ENCODE results near the gene TAS1R3. TPM values are rescaled to one million over a fixed set of nuclear protein-coding genes. Genes with fewer than 3 reads are reported as not detected.

Gene TAS1R3
- polyA plus RNA-seq, 3 donors from 2014 or later, result 0.08 TPM; not detected in 2

DNA sequence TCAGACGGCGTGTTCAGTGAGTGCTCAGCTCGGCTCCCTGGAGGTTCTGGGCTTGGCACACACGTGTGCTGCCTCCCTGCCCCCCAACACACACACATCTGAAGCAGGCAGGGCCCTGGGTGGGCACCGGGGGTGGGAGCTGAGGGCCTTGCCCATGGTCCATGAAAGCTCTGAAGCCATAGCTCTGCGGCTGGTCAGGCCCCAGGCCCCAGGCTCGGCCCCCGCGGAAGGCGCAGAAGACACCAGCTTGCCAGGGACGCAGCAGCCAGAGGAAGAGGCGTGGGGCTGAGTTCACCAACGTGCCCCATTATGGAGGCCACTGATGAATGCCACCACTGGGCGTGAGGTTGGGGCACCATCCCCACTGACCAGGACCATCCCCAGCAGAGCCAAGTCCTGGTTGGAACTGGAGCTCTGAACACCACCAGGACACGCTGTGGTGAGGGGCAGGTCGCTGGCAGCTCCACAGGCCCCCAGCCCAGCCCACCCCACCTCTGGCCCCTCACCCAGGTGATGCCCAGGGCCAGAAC, 39.8 kb downstream of the TAS1R3 start:
- peaks cover 12 to 32% of the 10 kb centered on the region in 2 donors for H3K4me1 Mint-ChIP-seq
- peaks cover 4 to 11% (median 6%) of the 10 kb centered on the region in 3 donors for H3K27me3 Mint-ChIP-seq (ENCODE audit: low read depth in 3 of 3)
- no peak for DNase-seq
- H3K27ac Mint-ChIP-seq, result peak overlapping the region in 2 of 6 donors; percentile 61 to 62
- H3K36me3 Mint-ChIP-seq, result no peaks in the 10 kb centered on the region
- no peaks in the 10 kb centered on the region for H3K9me3 Mint-ChIP-seq
- no peak overlapping the region for H3K4me3 Mint-ChIP-seq

- Mint-ChIP-seq H3K4me3 (peak overlapping the region; percentile 14 to 52 (median 21)), H3K9me3 (no peaks in the 10 kb centered on the region), H3K36me3 (no peaks in the 10 kb centered on the region), H3K4me1 (peaks cover 12 to 32% of the 10 kb centered on the region in 2 donors), H3K27me3 (ENCODE audit: low read depth in 3 of 3) (peaks cover 4 to 11% (median 6%) of the 10 kb centered on the region in 3 donors), H3K27ac (peak overlapping the region in 5 of 6 donors; percentile 45 to 71 (median 62))
- DNase-seq, result peak; percentile 83
Measured at GRCh38 chr1:1371364-1371745, 40.3 kb downstream of the TAS1R3 start.

GRCh38 chr1:1371746-1372711, 40.9 kb downstream of the TAS1R3 start:
- DNase-seq, result peak; percentile 75 to 77 (median 76)
- peak overlapping the region; percentile 21 to 58 (median 52) for H3K4me3 Mint-ChIP-seq
- H3K4me1 Mint-ChIP-seq, result peaks cover 12 to 32% of the 10 kb centered on the region in 2 donors
- peaks cover 4 to 11% (median 6%) of the 10 kb centered on the region in 3 donors for H3K27me3 Mint-ChIP-seq (ENCODE audit: low read depth in 3 of 3)
- peak overlapping the region in 5 of 6 donors; percentile 45 to 72 (median 69) for H3K27ac Mint-ChIP-seq
- no peaks in the 10 kb centered on the region for H3K9me3 Mint-ChIP-seq
- no peaks in the 10 kb centered on the region for H3K36me3 Mint-ChIP-seq

DNA sequence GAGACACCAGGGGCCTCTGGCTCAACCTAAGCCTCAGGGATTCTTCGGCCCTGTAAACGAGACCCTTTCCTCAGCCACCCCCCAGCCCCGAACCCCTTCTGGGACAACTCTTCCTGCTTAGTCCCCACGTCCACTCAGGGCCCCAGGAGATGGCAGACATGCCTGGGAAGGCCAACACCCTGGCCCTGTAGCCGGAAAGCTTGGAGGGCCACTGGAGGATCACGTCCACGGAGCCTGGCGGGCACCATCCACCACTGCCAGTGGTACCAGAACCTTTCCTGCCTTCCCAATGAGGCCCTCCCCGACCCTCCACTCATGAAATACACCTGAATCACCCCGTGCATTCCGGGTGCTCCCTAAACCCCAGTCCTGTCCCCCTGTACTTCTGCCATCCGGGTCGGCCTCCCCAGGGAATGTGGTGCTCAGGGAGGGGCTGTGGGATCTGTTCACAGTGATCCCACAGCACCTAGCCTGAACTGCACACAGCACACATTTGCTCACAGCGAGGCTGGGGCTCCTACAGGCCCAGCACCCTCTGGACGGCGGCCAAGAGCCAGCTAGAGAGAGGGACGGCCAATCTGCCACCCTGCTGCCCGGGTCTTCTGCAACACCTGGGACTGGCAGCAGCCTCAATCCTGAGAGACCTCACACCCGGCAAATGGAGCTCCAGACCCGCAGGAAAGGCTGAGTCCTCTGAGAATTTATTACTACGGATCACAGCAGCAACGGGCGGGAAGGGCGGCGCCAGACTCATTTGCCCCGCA, 42.2 kb downstream of the TAS1R3 start:
- peaks cover 4 to 11% (median 6%) of the 10 kb centered on the region in 3 donors for H3K27me3 Mint-ChIP-seq (ENCODE audit: low read depth in 3 of 3)
- peak overlapping the region in 5 of 6 donors; percentile 23 to 79 (median 64) for H3K27ac Mint-ChIP-seq
- H3K4me1 Mint-ChIP-seq, result peaks cover 12 to 32% of the 10 kb centered on the region in 2 donors
- H3K4me3 Mint-ChIP-seq, result peak overlapping the region in 4 of 5 donors; percentile 50 to 74 (median 64)
- no peaks in the 10 kb centered on the region for H3K36me3 Mint-ChIP-seq
- H3K9me3 Mint-ChIP-seq, result no peaks in the 10 kb centered on the region
- no peak for DNase-seq

DNA sequence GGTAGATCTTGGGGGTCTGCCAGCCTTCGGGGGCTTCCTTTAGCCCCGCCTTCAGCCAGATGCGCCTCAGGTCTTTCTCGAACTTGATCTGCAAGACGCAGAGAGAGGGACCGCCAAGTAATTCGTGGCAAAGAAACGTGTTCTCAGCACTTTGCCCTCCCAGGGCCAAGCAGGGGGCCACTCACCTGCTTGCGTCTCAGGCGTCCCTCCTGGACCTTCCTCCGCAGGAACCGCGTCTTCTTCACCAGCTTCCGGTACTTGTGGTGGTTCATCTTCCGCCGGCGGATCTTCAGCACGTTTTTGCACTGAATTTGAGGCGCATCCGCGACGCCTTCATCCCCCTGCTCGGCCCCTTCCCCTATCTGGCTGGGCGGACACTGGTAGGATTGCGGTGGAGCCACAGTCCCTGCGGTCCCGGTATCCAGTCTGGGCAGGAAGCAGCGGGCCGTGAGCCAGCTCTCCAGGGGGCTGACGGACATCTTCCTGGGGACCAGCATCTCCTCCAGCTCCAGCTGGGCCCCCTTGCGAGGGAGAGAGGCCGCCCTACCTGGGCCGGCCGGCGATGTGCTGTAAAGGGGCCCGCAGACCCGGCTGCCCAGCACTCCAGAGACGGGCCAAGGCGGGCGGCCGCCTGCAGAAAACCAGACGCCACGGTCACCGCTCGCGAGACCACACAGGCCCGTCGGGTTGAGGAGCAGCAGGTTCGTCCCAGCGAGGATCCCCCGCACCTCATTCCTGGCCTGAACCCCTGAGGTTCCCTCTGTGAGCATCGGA, 42.9 kb downstream of the TAS1R3 start:
- peaks cover 12 to 32% of the 10 kb centered on the region in 2 donors for H3K4me1 Mint-ChIP-seq
- H3K36me3 Mint-ChIP-seq, result no peaks in the 10 kb centered on the region
- H3K27ac Mint-ChIP-seq, result peak overlapping the region in 5 of 6 donors; percentile 39 to 92 (median 62)
- peak overlapping the region; percentile 61 to 93 (median 91) for H3K4me3 Mint-ChIP-seq
- no peaks in the 10 kb centered on the region for H3K9me3 Mint-ChIP-seq
- no peak for DNase-seq
- peaks cover 4 to 11% (median 6%) of the 10 kb centered on the region in 3 donors for H3K27me3 Mint-ChIP-seq (ENCODE audit: low read depth in 3 of 3)

DNA sequence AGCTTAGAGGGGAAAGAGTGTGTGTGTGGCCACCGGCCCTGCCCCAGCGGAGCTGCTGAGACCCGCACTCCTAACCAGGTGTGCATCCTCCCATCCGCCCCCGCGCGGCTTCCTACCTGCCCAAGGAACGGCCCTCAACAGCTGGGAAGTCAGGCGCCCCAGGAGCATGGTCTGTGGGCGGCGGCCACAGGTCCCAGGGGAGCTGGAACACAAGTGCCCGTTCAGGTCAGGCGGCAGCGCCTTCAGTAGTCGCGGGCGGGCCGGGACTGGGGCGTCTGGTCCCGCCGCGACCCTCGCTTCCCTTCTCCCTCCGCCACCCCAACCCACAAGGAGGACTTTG, 43.5 kb downstream of the TAS1R3 start:
- Mint-ChIP-seq H3K9me3 (no peaks in the 10 kb centered on the region), H3K4me3 (peak overlapping the region; percentile 60 to 93 (median 91)), H3K36me3 (no peaks in the 10 kb centered on the region), H3K27me3 (ENCODE audit: low read depth in 3 of 3) (peaks cover 4 to 11% (median 6%) of the 10 kb centered on the region in 3 donors), H3K27ac (peak overlapping the region in 5 of 6 donors; percentile 19 to 92 (median 56)), H3K4me1 (peaks cover 12 to 32% of the 10 kb centered on the region in 2 donors)
- DNase-seq, result no peak

DNA sequence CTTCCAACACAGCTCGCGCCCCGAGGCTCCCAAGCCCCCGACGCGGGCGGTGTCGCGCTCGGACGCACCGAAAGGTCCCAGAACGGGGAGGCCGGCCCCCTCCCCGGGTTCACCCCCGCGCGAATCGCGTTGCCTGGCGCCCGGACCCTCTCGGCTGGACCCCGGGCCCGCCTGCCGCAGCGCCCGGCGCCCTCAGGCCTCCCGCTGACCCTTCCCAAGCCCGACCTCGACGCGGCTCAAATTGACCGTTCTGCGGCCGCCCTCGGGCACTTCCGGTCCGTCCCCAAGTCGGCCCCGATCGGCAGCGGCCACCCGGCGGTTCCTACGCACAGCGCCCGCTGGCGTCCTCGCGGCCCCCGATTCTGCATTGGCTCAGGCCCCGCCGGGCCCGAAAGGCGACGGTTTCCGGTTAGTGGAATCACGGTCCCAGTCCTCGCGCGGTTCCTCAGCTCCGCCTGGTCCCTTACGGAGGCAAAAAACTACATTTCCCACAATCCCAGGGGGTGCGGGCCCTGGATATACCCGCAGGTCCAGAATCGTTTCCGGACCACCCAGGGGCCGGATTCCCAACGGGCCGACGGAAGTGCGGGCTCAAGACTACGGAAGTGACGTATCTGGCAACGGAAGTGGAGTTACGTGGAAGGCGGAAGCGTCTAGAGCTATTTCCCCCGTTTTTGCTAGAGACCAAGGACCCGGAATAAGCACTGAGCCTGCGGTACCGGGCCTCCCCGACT, 44.0 kb downstream of the TAS1R3 start, which contains the start of gene AURKAIP1:
Gene AURKAIP1 (minus strand): TSS at position 279 of the 734 bp plus-strand sequence. CDS start 451 bp downstream, outside the sequence.
- no peaks in the 10 kb centered on the region for H3K36me3 Mint-ChIP-seq
- peak within 1 kb of the TSS; percentile 91 to 98 (median 94) for H3K27ac Mint-ChIP-seq
- peaks cover 4 to 11% (median 6%) of the 10 kb centered on the region in 3 donors for H3K27me3 Mint-ChIP-seq (ENCODE audit: low read depth in 3 of 3)
- no peaks in the 10 kb centered on the region for H3K9me3 Mint-ChIP-seq
- H3K4me1 Mint-ChIP-seq, result peaks cover 12 to 32% of the 10 kb centered on the region in 2 donors
- peak; percentile 96 to 98 (median 97) for DNase-seq
- H3K4me3 Mint-ChIP-seq, result peak within 1 kb of the TSS; percentile 90 to 96 (median 91)

DNA sequence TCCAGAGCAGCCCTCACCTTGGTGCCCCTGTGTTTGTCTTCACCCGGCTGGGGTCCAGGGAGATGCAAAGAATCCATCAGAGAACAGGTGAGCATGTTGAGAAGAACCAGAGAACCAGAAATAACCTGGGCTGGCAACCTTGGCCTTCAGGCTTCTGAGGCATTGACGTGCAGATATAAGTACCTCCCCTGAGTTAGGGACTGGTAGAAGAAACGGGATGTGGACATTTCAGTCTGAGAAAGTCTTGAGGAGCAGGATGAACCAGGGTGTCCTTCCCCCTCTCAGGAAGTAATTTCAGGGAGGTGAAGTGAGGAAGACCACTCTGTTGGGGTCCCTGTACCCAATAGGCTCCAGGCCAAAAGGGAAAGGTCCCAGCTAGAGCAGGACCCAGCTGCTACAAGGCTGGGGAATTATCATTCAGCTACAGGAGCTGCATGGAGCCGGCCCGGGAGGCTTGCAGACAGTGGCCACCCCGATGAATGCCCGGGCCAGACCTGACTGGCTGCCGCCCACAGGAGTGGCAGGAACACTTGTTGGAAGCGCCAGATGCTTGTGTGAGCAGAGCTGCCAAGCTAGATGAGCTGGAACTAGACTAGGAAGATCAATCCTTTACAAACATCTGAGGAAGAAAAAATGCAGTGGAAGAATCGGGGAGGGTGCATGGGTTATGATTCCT, 45.6 kb downstream of the TAS1R3 start:
- peaks cover 12 to 25% of the 10 kb centered on the region in 2 donors for H3K4me1 Mint-ChIP-seq
- H3K4me3 Mint-ChIP-seq, result peak overlapping the region in 4 of 5 donors; percentile 46 to 90 (median 60)
- H3K36me3 Mint-ChIP-seq, result no peaks in the 10 kb centered on the region
- peak overlapping the region in 5 of 6 donors; percentile 29 to 98 (median 74) for H3K27ac Mint-ChIP-seq
- H3K27me3 Mint-ChIP-seq (ENCODE audit: low read depth in 3 of 3), result peaks cover 0 to 6% (median 3%) of the 10 kb centered on the region in 3 donors
- no peaks in the 10 kb centered on the region for H3K9me3 Mint-ChIP-seq
- DNase-seq, result no peak

- Mint-ChIP-seq H3K36me3 (no peaks in the 10 kb centered on the region), H3K9me3 (no peaks in the 10 kb centered on the region), H3K27ac (peak overlapping the region in 1 of 6 donors; percentile 40), H3K4me1 (peaks cover 12 to 19% of the 10 kb centered on the region in 2 donors), H3K4me3 (peak overlapping the region in 1 of 5 donors; percentile 1), H3K27me3 (ENCODE audit: low read depth in 3 of 3) (peaks cover 0 to 6% (median 3%) of the 10 kb centered on the region in 3 donors)
- DNase-seq, result no peak
Measured at GRCh38 chr1:1377540-1378205, 46.6 kb downstream of the TAS1R3 start.

DNA sequence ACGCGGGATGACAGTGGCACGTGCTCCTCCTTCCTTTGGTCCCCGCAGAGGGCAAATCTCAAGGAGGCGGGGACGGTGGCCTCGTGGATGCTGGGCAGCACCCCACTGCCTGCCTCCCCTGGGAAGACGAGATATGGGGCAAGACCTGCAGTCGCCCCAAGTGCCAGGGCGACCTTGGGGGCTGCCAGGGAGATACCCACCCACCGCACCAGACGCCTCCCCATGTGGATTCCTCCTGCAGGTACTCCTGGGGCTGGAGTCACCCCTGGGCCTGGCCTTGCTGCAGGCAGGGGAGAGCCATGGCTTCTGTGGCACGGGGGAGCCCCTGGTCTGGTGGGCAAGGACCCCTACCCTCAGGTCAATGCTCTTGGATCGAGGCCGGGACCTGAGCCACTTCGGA, 49.8 kb downstream of the TAS1R3 start:
- Mint-ChIP-seq H3K4me3 (no peak overlapping the region), H3K4me1 (no peaks in the 10 kb centered on the region), H3K27ac (no peak overlapping the region), H3K27me3 (ENCODE audit: low read depth in 3 of 3) (no peaks in the 10 kb centered on the region), H3K36me3 (no peaks in the 10 kb centered on the region), H3K9me3 (no peaks in the 10 kb centered on the region)
- no peak for DNase-seq

- H3K4me1 Mint-ChIP-seq, result no peaks in the 10 kb centered on the region
- no peak overlapping the region for H3K4me3 Mint-ChIP-seq
- no peaks in the 10 kb centered on the region for H3K9me3 Mint-ChIP-seq
Measured at GRCh38 chr1:1381294-1381693, 50.2 kb downstream of the TAS1R3 start.

More at GRCh38 chr1:1381294-1381693, 50.2 kb downstream of the TAS1R3 start:
- Mint-ChIP-seq H3K27ac (no peak overlapping the region), H3K27me3 (ENCODE audit: low read depth in 3 of 3) (no peaks in the 10 kb centered on the region), H3K36me3 (peaks cover 0 to 3% (median 2%) of the 10 kb centered on the region in 3 donors)
- no peak for DNase-seq
